Heart left ventricle (tissue), 16 donors: ENCODE data around the gene IL1RAPL1. TPM values are rescaled to one million over a fixed set of nuclear protein-coding genes. Genes with fewer than 3 reads are reported as not detected.

Experiments used
- ATAC-seq, 4 donors: fragments of 200-7000 bp; cut with Tn5 transposase; one replicate each; pipeline ENCODE4 v1.9.1; 2020 to 2022; ENCODE audit warnings: moderate library complexity in 4 of 4, mild to moderate bottlenecking in 3 of 4, moderate number of reproducible peaks in 1 of 4
- DNase-seq, 5 donors: peaks; one replicate each; pipeline ENCODE4 v3.0.0-alpha.2; 2020
- H3K27ac ChIP-seq, 12 donors: fragments of 200-600 bp; sonication (generic) in 4 of 12; one replicate each; pipeline versions ENCODE4 v1.5.0 to v1.8.0; 2016 to 2022; ENCODE audit warnings: mild to moderate bottlenecking in 2 of 12
- H3K27me3 ChIP-seq, 9 donors: fragments of 200-600 bp; sonication (generic) in 2 of 9; one replicate each; pipeline versions ENCODE4 v1.5.1 to v1.8.0; 2016 to 2022; ENCODE audit warnings: mild to moderate bottlenecking in 3 of 9
- H3K36me3 ChIP-seq, 9 donors: fragments of 200-600 bp; sonication (generic) in 2 of 9; one replicate each; pipeline versions ENCODE4 v1.5.0 to v1.8.0; 2018 to 2022; ENCODE audit warnings: mild to moderate bottlenecking in 2 of 9
- H3K4me1 ChIP-seq, 12 donors: fragments of 200-600 bp; sonication (generic) in 4 of 12; one replicate each; pipeline versions ENCODE4 v1.5.0 to v1.8.0; 2016 to 2022; ENCODE audit warnings: mild to moderate bottlenecking in 3 of 12
- H3K4me3 ChIP-seq, 12 donors: fragments of 200-600 bp; sonication (generic) in 4 of 12; one replicate each; pipeline versions ENCODE4 v1.5.0 to v1.8.0; 2017 to 2022; ENCODE audit warnings: mild to moderate bottlenecking in 9 of 12, moderate library complexity in 4 of 12
- H3K9me3 ChIP-seq, 12 donors: fragments of 200-600 bp; sonication (generic) in 4 of 12; one replicate each; pipeline versions ENCODE4 v1.5.0 to v1.8.0; 2016 to 2022; ENCODE audit warnings: mild to moderate bottlenecking in 1 of 12
- POLR2A ChIP-seq, 2 donors: fragments of 450-650 bp; IDR thresholded peaks; one replicate each; pipeline ENCODE4 v1.6.1; 2017; ENCODE audit warnings: antibody characterized with exemption in 2 of 2, mild to moderate bottlenecking in 2 of 2, moderate library complexity in 2 of 2
- WGBS, 4 donors: extraction: QIAGEN DNeasy Blood & Tissue Kit in 2 of 4; methylation state at CpG; one replicate each; pipeline versions ENCODE4 v1.1.5 to v1.1.7; 2013 to 2018; 5-methylcytosine and 5-hydroxymethylcytosine counted together
- intact Hi-C, 10 donors: fragments of 100-400 bp; cut with DNase I; formaldehyde crosslinking; loops; one replicate each; pipeline versions ENCODE4 v1.11.1 to v1.14.2; 2022
- polyA plus RNA-seq, 2 donors: library from polyadenylated mRNA; stranded (reverse); fragments of 200-250 nt; gene quantifications; one replicate each; pipeline ENCODE4 v1.2.3, GENCODE V29; 2013
- total RNA-seq, 9 donors: library from RNA; depleted of rRNA in 2 of 9; stranded (reverse); fragments of >200 nt in 2 of 9; fragmentation: NEBNext Ultra II Directional in 3 of 9; extraction: Animal tissue kit (Norgen Biotek cat#: 25700) in 3 of 9; gene quantifications; one replicate each; pipeline versions ENCODE4 v1.1.0 to v1.2.4, GENCODE V29; 2016 to 2023
- TF ChIP-seq, protein P1 (sequence below), 12 donors: fragments of 200-600 bp; sonication (generic) in 4 of 12; IDR thresholded peaks; one replicate each; pipeline versions ENCODE4 v1.5.0 to v1.8.0; 2018 to 2022; ENCODE audit warnings: antibody characterized with exemption in 12 of 12, mild to moderate bottlenecking in 5 of 12
- donor health status: ischemic (EF 13 %, LVEDD 7.1; RV severe dilation, severe dysfunction).
- donor health status: healthy with polysubstance abuse.
- donor health status: DM: no; HTN: yes; CAD: no.
- donor health status: DM: no; HTN: no; CAD: no.
- donor health status: ischemic (EF 25% LVEDD 6.9; RV normal size, moderate dysfunction).
- donor health status: ischemic (EF 25% LVEDD 5.7; RV mildly dilated, moderate dysfunction).
- donor health status: healthy.
- donor health status: DM: yes; HTN: yes; CAD: no.
- donor health status: ischemic (EF 35%, LVEDD 5.7; RV mildly dilated, moderate dysfunction).
- donor health status: nonischemic (EF 11% LVEDD 7.7; RV severe dilation, severe dysfunction).
- donor health status: DM: yes; HTN: yes; CAD: no.
- donor health status: PGD.
- donor health status: ischemic (EF 29% LVEDD 5.4; RV normal size, mild dysfunction).
- donor health status: nonischemic (EF 23%, LVEDD 6.1; RV moderate dilation, normal function).

Gene IL1RAPL1
- total and polyA plus RNA-seq, 11 donors = 0.42 to 4.7 (median 2.3) TPM

DNA sequence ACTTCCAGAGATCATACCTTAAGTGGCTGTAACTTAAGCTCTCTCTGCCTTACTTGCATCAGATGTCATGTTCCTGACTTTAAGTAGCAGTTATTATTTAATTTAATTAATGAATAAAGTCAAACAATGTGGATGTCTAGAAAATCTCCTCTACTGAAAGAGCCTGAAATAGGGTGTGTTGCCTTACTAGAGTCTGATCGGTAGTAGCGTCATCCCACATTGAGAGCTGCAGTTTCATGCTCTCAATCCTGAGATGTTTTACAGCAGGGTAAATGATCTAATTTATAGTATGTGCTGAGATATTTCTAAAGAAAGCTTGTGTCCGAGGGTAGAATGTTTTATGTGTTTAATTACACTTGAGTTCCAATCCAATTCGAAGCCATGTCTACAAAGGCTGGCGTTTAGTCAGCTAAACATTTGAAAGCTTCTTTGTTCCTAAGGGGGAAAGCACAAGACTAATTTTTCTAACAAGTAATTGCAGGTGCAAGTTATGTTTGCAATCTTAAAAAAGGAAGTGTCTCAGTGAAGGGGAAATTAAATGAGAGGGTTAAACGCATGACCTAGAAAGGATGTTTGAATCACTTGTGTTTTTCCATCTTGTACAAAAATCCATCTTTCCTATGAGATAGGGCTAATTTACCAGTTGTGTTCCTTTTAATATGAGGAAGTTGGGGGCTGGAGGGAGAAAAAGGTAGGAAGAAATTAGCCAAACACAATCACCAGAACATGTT, 1237.1 kb downstream of the IL1RAPL1 start:
- Histone ChIP-seq H3K4me3 (no peak overlapping the region), H3K4me1 (no peaks in the 10 kb centered on the region), H3K27me3 (no peaks in the 10 kb centered on the region), H3K9me3 (no peaks in the 10 kb centered on the region), H3K36me3 (no peaks in the 10 kb centered on the region), H3K27ac (no peak overlapping the region)
- WGBS, 4 donors = 56 to 69% (median 60%) methylated on average over 6 of the region's 6 CpGs
- no peak for DNase-seq
- no peak for ATAC-seq
- intact Hi-C loops = no loop called here
- TF ChIP-seq, protein P1, sequence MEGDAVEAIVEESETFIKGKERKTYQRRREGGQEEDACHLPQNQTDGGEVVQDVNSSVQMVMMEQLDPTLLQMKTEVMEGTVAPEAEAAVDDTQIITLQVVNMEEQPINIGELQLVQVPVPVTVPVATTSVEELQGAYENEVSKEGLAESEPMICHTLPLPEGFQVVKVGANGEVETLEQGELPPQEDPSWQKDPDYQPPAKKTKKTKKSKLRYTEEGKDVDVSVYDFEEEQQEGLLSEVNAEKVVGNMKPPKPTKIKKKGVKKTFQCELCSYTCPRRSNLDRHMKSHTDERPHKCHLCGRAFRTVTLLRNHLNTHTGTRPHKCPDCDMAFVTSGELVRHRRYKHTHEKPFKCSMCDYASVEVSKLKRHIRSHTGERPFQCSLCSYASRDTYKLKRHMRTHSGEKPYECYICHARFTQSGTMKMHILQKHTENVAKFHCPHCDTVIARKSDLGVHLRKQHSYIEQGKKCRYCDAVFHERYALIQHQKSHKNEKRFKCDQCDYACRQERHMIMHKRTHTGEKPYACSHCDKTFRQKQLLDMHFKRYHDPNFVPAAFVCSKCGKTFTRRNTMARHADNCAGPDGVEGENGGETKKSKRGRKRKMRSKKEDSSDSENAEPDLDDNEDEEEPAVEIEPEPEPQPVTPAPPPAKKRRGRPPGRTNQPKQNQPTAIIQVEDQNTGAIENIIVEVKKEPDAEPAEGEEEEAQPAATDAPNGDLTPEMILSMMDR (IDR thresholded peaks at IDR 0.05) = no peak
- no peak for TF ChIP-seq POLR2A (IDR thresholded peaks at IDR 0.05)

DNA sequence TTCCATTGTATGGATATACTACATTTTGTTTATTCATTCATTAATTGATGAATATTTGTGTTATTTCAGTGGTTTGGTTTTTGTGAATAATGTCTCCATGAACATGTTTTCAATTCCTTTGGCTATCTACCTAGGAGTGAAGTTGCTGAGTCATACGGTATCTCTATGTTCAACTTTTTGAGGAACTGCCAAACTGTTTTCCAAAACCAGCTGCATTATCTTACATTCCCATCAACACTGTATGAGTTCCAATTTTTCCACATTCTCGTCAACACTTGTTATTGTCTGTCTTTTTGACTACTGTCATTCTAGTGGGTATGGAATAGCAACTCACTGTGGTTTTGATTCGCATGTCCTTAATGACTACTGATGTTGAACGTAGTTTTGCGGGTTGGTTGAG, 1239.5 kb downstream of the IL1RAPL1 start:
- ATAC-seq (no peak), DNase-seq (no peak)
- Histone ChIP-seq H3K36me3 (no peaks in the 10 kb centered on the region), H3K9me3 (no peaks in the 10 kb centered on the region), H3K27ac (no peak overlapping the region), H3K27me3 (no peaks in the 10 kb centered on the region), H3K4me3 (no peak overlapping the region), H3K4me1 (no peaks in the 10 kb centered on the region)
- WGBS, 4 donors = 83 to 85% (median 85%) methylated on average over 5 of the region's 5 CpGs
- intact Hi-C loops = no loop called here
- no peak for TF ChIP-seq POLR2A (IDR thresholded peaks at IDR 0.05)
- TF ChIP-seq, protein P1 (IDR thresholded peaks at IDR 0.05) = no peak

DNA sequence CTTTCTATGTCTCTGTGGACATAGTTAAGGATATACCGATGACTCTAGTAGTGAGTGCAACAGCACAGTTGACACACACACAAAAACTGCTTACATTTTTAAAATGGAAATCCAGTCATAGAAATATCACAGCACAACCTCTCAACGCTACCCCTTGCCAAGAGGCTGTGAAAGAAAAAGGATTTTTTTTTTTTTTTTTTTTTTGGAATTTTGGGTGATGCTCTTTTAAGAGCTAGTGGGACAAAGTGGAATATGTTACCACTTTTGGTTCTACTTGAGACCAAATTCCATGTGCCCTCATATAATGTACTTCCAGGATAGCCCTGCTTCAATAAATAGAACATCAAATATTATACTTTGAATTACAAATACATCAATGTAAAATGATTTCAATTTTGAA, 1247.1 kb downstream of the IL1RAPL1 start:
- no peak for TF ChIP-seq POLR2A (IDR thresholded peaks at IDR 0.05)
- TF ChIP-seq, protein P1 (IDR thresholded peaks at IDR 0.05) = no peak
- DNase-seq = no peak
- intact Hi-C loops = no loop called here
- no peak for ATAC-seq
- Histone ChIP-seq H3K4me3 (no peak overlapping the region), H3K4me1 (no peaks in the 10 kb centered on the region), H3K36me3 (no peaks in the 10 kb centered on the region), H3K9me3 (no peaks in the 10 kb centered on the region), H3K27me3 (no peaks in the 10 kb centered on the region), H3K27ac (no peak overlapping the region)
- 73 to 93% (median 78%) methylated on average over 2 of the region's 2 CpGs for WGBS, 4 donors

DNA sequence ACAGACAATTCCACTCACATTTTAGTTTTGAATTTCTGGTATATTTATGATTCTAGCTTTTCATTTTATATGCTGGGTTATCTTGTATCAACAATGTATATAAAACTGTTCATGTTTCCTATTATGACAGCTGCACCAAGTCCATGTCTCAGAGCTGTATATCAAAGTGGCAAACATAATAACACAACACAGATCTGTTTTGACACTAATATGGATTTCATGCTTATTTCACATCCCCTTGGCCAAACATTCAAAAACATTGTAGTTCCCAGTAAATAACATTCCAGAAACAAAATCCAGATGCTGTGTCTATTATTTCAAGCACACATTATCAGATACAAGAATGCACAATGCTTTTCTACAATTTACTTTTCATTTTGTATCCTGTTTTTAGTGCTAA, 1247.5 kb downstream of the IL1RAPL1 start:
- intact Hi-C loops = no loop called here
- TF ChIP-seq, protein P1 (IDR thresholded peaks at IDR 0.05) = no peak
- no peak for TF ChIP-seq POLR2A (IDR thresholded peaks at IDR 0.05)
- no peak overlapping the region for H3K4me3 ChIP-seq
- ATAC-seq = no peak
- no peak overlapping the region for H3K27ac ChIP-seq
- no peaks in the 10 kb centered on the region for H3K36me3 ChIP-seq
- H3K27me3 ChIP-seq = no peaks in the 10 kb centered on the region
- H3K4me1 ChIP-seq = no peaks in the 10 kb centered on the region
- no peak for DNase-seq
- H3K9me3 ChIP-seq = no peaks in the 10 kb centered on the region
